SK-N-SH (cell line): ENCODE data around the gene XCR1. TPM values are rescaled to one million over a fixed set of nuclear protein-coding genes. Genes with fewer than 3 reads are reported as not detected.

Experiments
- CTCF ChIA-PET: fragments of 300-600, 350-600 bp; formaldehyde crosslinking; extraction: SDS; loops from one replicate; lab custom pipeline; 2021; lab: Yijun Ruan, JAX
- POLR2A ChIA-PET: fragments of 350-600 bp; sonication (Branson Sonifier 250); formaldehyde crosslinking; extraction: SDS; loops from one replicate; lab custom pipeline; 2020; ENCODE audit warnings: antibody characterized with exemption, inconsistent platforms; lab: Yijun Ruan, JAX
- DNase-seq: peaks from one replicate; pipeline ENCODE4 v3.0.0; 2012
- H2AFZ ChIP-seq: fragments of 200-600 bp; sonication (generic); 2 replicates; pipeline ENCODE4 v1.8.1; 2016; ENCODE audit warnings: antibody characterized with exemption, mild to moderate bottlenecking, low read depth
- H3F3A ChIP-seq: fragments of 200-600 bp; sonication (generic); replicated peaks from 2 replicates; pipeline ENCODE3; 2016; ENCODE audit warnings: antibody characterized with exemption, mild to moderate bottlenecking; ENCODE audit not compliant: insufficient read depth
- H3K27ac ChIP-seq, 2 experiments: fragments of 200-500 bp in 1 of 2; fragments of 200-600 bp in 1 of 2; sonication (Bioruptor generic) in 1 of 2; sonication (generic), shearing (Covaris generic) in 1 of 2; 2 replicates each; pipeline versions ENCODE4 v1.5.1 to v1.6.1; 2014 to 2016; ENCODE audit warnings: low read depth in 2 of 2, inconsistent platforms in 1 of 2, low read length in 1 of 2, mild to moderate bottlenecking in 1 of 2, mixed read lengths in 1 of 2
- H3K27me3 ChIP-seq: fragments of 200-600 bp; sonication (generic), shearing (Covaris generic); 2 replicates; pipeline ENCODE4 v1.6.1; 2016; ENCODE audit warnings: mixed run types; ENCODE audit not compliant: insufficient read depth
- H3K36me3 ChIP-seq, 2 experiments: fragments of 200-500 bp in 1 of 2; fragments of 200-600 bp in 1 of 2; sonication (Bioruptor generic) in 1 of 2; sonication (generic) in 1 of 2; replicated peaks in 1 of 2; 2 replicates each; pipeline versions ENCODE3 to v1.5.1; 2014 to 2016; ENCODE audit warnings: low read length in 1 of 2, mild to moderate bottlenecking in 1 of 2; ENCODE audit not compliant: insufficient read depth in 2 of 2, control insufficient read depth in 1 of 2
- H3K4me1 ChIP-seq, 2 experiments: fragments of 200-500 bp in 1 of 2; fragments of 200-600 bp in 1 of 2; sonication (Bioruptor generic) in 1 of 2; sonication (generic), shearing (Covaris generic) in 1 of 2; 2 replicates each; pipeline versions ENCODE4 v1.5.1 to v1.6.1; 2014 to 2016; ENCODE audit warnings: low read depth in 1 of 2, low read length in 1 of 2, mixed run types in 1 of 2; ENCODE audit not compliant: insufficient read depth in 2 of 2, control insufficient read depth in 1 of 2
- H3K4me2 ChIP-seq: fragments of 200-600 bp; sonication (generic), shearing (Covaris generic); 2 replicates; pipeline ENCODE4 v1.6.1; 2017; ENCODE audit warnings: mixed run types
- H3K4me3 ChIP-seq, 2 experiments: fragments of 200-500 bp in 1 of 2; fragments of 200-600 bp in 1 of 2; sonication (Bioruptor generic) in 1 of 2; sonication (generic), shearing (Covaris generic) in 1 of 2; 2 replicates each; pipeline versions ENCODE4 v1.5.1 to v1.8.1; 2014 to 2016; ENCODE audit warnings: low read depth in 2 of 2, inconsistent platforms in 1 of 2, low read length in 1 of 2, mild to moderate bottlenecking in 1 of 2, mixed read lengths in 1 of 2, moderate library complexity in 1 of 2
- H3K79me2 ChIP-seq: fragments of 200-600 bp; sonication (generic); 2 replicates; pipeline ENCODE4 v1.8.1; 2017; ENCODE audit warnings: mild to moderate bottlenecking; ENCODE audit not compliant: insufficient read depth
- H3K9ac ChIP-seq: fragments of 200-600 bp; sonication (generic); 2 replicates; pipeline ENCODE4 v1.6.1; 2017; ENCODE audit warnings: mixed run types
- H3K9me2 ChIP-seq: fragments of 200-600 bp; sonication (generic); 2 replicates; pipeline ENCODE4 v1.6.1; 2017; ENCODE audit warnings: mixed run types
- H3K9me3 ChIP-seq: fragments of 200-600 bp; sonication (generic); 2 replicates; pipeline ENCODE4 v1.6.1; 2017; ENCODE audit warnings: mixed run types, mild to moderate bottlenecking, moderate library complexity
- H4K20me1 ChIP-seq: fragments of 200-600 bp; sonication (generic); 2 replicates; pipeline ENCODE4 v1.6.1; 2017; ENCODE audit warnings: mild to moderate bottlenecking, mixed run types; ENCODE audit not compliant: insufficient read depth
- ELF1 ChIP-seq: IDR thresholded peaks from 2 replicates; pipeline ENCODE4 v1.4.0; 2012
- EP300 ChIP-seq, 2 experiments: IDR thresholded peaks; 2 replicates each; pipeline versions ENCODE4 v1.4.0 to v1.6.1; 2012; ENCODE audit warnings: borderline replicate concordance in 1 of 2, low read depth in 1 of 2, low read length in 1 of 2
- EZH2phosphoT487 ChIP-seq: fragments of 200-600 bp; sonication (generic); IDR thresholded peaks from 2 replicates; pipeline ENCODE4 v1.6.1; 2017; ENCODE audit warnings: low read depth, mixed run types, mild to moderate bottlenecking, antibody characterized with exemption, moderate library complexity, borderline replicate concordance
- GATA2 ChIP-seq: sonication (generic); formaldehyde crosslinking; IDR thresholded peaks from 2 replicates; pipeline ENCODE4 v1.5.0; 2020; ENCODE audit warnings: mild to moderate bottlenecking, missing genetic modification reagents
- JUND ChIP-seq: IDR thresholded peaks from 2 replicates; pipeline ENCODE4 v1.4.0; 2012
- MAX ChIP-seq: IDR thresholded peaks from 2 replicates; pipeline ENCODE4 v1.4.0; 2012; ENCODE audit warnings: low read depth
- MXI1 ChIP-seq: IDR thresholded peaks from 2 replicates; pipeline ENCODE4 v1.6.1; 2012; ENCODE audit warnings: mild to moderate bottlenecking, low read depth, low read length, improper control_type of control experiment
- NRF1 ChIP-seq: IDR thresholded peaks from 2 replicates; pipeline ENCODE4 v1.6.1; 2012; ENCODE audit warnings: low read depth, mild to moderate bottlenecking, low read length
- PBX3 ChIP-seq: IDR thresholded peaks from 2 replicates; pipeline ENCODE4; 2012
- POLR2AphosphoS5 ChIP-seq: IDR thresholded peaks from 2 replicates; pipeline ENCODE4 v1.6.1; 2012; ENCODE audit warnings: low read depth, low read length
- RFX5 ChIP-seq: IDR thresholded peaks from 2 replicates; pipeline ENCODE4 v1.6.1; 2012; ENCODE audit warnings: mild to moderate bottlenecking, improper control_type of control experiment, low read length
- SIN3A ChIP-seq: IDR thresholded peaks from 2 replicates; pipeline ENCODE4 v1.6.1; 2012; ENCODE audit warnings: low read depth, mild to moderate bottlenecking, low read length, moderate library complexity, borderline replicate concordance
- SMC3 ChIP-seq: IDR thresholded peaks from 2 replicates; pipeline ENCODE4 v1.6.1; 2012; ENCODE audit warnings: low read depth, low read length, improper control_type of control experiment
- TEAD4 ChIP-seq: IDR thresholded peaks from 2 replicates; pipeline ENCODE4 v1.4.0; 2012; ENCODE audit warnings: mild to moderate bottlenecking, borderline replicate concordance; ENCODE audit not compliant: insufficient read depth
- ZBTB33 ChIP-seq: IDR thresholded peaks from 2 replicates; pipeline ENCODE4 v1.4.0; 2012; ENCODE audit warnings: low read depth, borderline replicate concordance
- WGBS: methylation state at CpG from one replicate; pipeline ENCODE4 v1.1.6; 2017; ENCODE audit warnings: low lambda C conversion rate; 5-methylcytosine and 5-hydroxymethylcytosine counted together
- polyA plus RNA-seq, 3 experiments: library from polyadenylated mRNA; depleted of rRNA; stranded (reverse); fragments of >200 nt; gene quantifications; 2 replicates each; pipeline ENCODE4 v1.2.3, GENCODE V29; 2012
- TF ChIP-seq, protein P1 (sequence below): fragments of 150-350 bp; IDR thresholded peaks from 2 replicates; pipeline ENCODE4 v1.6.1; 2017; ENCODE audit warnings: antibody characterized with exemption, low read length, low read depth, borderline replicate concordance
- TF ChIP-seq, protein P2 (sequence below): fragments of 200-600 bp; sonication (generic); IDR thresholded peaks from 2 replicates; pipeline ENCODE4 v1.6.1; 2017; ENCODE audit warnings: antibody characterized with exemption, mild to moderate bottlenecking, moderate library complexity
- TF ChIP-seq, protein P3 (sequence below): fragments of 150-350 bp; IDR thresholded peaks from 2 replicates; pipeline ENCODE4 v1.6.1; 2016; ENCODE audit warnings: mild to moderate bottlenecking, low read depth, low read length

Gene XCR1
- polyA plus RNA-seq, 1 of the 3 experiments (the other 2 are of a cell fraction) = not detected

GRCh38 chr3:46012246-46012645 lies 15.0 kb downstream of the XCR1 start:
- no peak for TF ChIP-seq TEAD4
- H3K4me1 ChIP-seq = no peaks in the 10 kb centered on the region
- H3K27me3 ChIP-seq = peaks cover 31% of the 10 kb centered on the region; the same call in 1 of the 2 replicates
- H2AFZ ChIP-seq = no peak overlapping the region
- 57% methylated on average over 4 of the region's 4 CpGs for WGBS
- H3K4me3 ChIP-seq = no peak overlapping the region
- ChIA-PET POLR2A (no interaction called here), CTCF (interaction anchor here (1.8 kb wide), 1 partner anchor 15 kb away, joined by 3 read pairs; the partner anchor contains the start of gene XCR1)
- H3K9me3 ChIP-seq = no peaks in the 10 kb centered on the region
- no peak overlapping the region for H3K4me2 ChIP-seq
- no peak overlapping the region for H3K27ac ChIP-seq
- H3K9me2 ChIP-seq = no peaks in the 10 kb centered on the region
- no peak for DNase-seq
- H3K79me2 ChIP-seq = no peaks in the 10 kb centered on the region
- no peaks in the 10 kb centered on the region for H4K20me1 ChIP-seq
- no peaks in the 10 kb centered on the region for H3K36me3 ChIP-seq
- H3K9ac ChIP-seq = no peak overlapping the region
- H3F3A ChIP-seq = no peaks in the 10 kb centered on the region

DNA sequence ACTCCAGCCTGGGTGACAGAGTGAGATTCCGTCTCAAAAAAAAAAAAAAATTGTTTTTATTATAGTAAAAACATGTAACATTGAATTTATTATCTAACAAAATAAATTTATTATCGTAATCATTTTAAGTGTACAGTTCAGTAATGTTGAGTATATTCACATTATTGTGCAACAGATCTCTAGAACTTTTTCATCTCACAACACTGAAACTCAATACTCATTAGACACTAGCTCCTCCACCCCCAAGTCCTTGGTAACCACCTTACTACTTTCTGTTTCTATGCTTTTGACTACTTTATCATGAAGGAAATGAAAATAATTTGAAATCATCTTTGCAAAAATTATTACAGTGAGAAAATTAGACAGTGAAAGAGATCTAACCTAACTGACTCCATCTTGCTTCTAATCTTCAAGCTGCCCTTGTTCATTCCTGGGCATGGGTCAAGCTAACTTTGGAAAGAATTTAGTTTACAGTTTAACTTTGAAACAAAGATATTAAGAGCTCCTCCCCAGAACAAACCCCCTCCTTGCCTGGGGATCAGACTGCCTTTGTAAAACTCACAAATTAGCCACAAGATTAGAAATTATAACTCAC lies 16.7 kb downstream of the XCR1 start:
- Histone ChIP-seq H3K36me3 (no peaks in the 10 kb centered on the region), H4K20me1 (no peaks in the 10 kb centered on the region)
- no peak for TF ChIP-seq ELF1
- no peak for TF ChIP-seq MAX
- no peak for TF ChIP-seq NRF1
- TF ChIP-seq EZH2phosphoT487 = no peak
- no peak for TF ChIP-seq RFX5
- TF ChIP-seq SMC3 = no peak
- TF ChIP-seq, protein P1, sequence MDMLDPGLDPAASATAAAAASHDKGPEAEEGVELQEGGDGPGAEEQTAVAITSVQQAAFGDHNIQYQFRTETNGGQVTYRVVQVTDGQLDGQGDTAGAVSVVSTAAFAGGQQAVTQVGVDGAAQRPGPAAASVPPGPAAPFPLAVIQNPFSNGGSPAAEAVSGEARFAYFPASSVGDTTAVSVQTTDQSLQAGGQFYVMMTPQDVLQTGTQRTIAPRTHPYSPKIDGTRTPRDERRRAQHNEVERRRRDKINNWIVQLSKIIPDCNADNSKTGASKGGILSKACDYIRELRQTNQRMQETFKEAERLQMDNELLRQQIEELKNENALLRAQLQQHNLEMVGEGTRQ = no peak
- TF ChIP-seq ZBTB33 = no peak
- TF ChIP-seq GATA2 (CRISPR knock-in tag) = no peak
- no peak for TF ChIP-seq JUND
- TF ChIP-seq MXI1 = no peak
- TF ChIP-seq, protein P2, sequence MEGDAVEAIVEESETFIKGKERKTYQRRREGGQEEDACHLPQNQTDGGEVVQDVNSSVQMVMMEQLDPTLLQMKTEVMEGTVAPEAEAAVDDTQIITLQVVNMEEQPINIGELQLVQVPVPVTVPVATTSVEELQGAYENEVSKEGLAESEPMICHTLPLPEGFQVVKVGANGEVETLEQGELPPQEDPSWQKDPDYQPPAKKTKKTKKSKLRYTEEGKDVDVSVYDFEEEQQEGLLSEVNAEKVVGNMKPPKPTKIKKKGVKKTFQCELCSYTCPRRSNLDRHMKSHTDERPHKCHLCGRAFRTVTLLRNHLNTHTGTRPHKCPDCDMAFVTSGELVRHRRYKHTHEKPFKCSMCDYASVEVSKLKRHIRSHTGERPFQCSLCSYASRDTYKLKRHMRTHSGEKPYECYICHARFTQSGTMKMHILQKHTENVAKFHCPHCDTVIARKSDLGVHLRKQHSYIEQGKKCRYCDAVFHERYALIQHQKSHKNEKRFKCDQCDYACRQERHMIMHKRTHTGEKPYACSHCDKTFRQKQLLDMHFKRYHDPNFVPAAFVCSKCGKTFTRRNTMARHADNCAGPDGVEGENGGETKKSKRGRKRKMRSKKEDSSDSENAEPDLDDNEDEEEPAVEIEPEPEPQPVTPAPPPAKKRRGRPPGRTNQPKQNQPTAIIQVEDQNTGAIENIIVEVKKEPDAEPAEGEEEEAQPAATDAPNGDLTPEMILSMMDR = no peak
- TF ChIP-seq PBX3 = no peak
- no peak for TF ChIP-seq SIN3A
- TF ChIP-seq EP300 (IDR thresholded peaks at IDR 0.05; ENCODE audit: borderline replicate concordance in 1 of 2, low read depth in 1 of 2, low read length in 1 of 2) = no peak
- TF ChIP-seq, protein P3, sequence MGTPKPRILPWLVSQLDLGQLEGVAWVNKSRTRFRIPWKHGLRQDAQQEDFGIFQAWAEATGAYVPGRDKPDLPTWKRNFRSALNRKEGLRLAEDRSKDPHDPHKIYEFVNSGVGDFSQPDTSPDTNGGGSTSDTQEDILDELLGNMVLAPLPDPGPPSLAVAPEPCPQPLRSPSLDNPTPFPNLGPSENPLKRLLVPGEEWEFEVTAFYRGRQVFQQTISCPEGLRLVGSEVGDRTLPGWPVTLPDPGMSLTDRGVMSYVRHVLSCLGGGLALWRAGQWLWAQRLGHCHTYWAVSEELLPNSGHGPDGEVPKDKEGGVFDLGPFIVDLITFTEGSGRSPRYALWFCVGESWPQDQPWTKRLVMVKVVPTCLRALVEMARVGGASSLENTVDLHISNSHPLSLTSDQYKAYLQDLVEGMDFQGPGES = no peak
- TF ChIP-seq POLR2AphosphoS5 = no peak
- TF ChIP-seq, all 33 proteins: peak for 0
- ChIA-PET CTCF (interaction anchor here (1.0 to 1.6 kb wide), 2 partner anchors 12 to 915 kb away, joined by 3 read pairs; no protein-coding TSS in a partner anchor), POLR2A (no interaction called here)
- H3K79me2 ChIP-seq = no peaks in the 10 kb centered on the region
- H3K4me3 ChIP-seq = no peak overlapping the region
- H3K9me3 ChIP-seq = no peaks in the 10 kb centered on the region
- H3K27me3 ChIP-seq = peaks cover 24% of the 10 kb centered on the region; the same call in 1 of the 2 replicates
- whole genome bisulfite sequencing = 65% methylated on average over 2 of the region's 2 CpGs
- H3K27ac ChIP-seq = no peak overlapping the region
- H2AFZ ChIP-seq = no peak overlapping the region
- no peaks in the 10 kb centered on the region for H3F3A ChIP-seq
- H3K4me1 ChIP-seq = no peaks in the 10 kb centered on the region
- no peak overlapping the region for H3K4me2 ChIP-seq
- H3K9ac ChIP-seq = no peak overlapping the region
- H3K9me2 ChIP-seq = no peaks in the 10 kb centered on the region
- no peak for DNase-seq
